ENCODE measurements around the gene ZCWPW2.

ZCWPW2 gene

GRCh38 chr3:28575100-28575745 is 226.7 kb downstream of the ZCWPW2 start:
- no peak for DNase-seq (ENCODE audit: low spot score)

Data from hematopoietic multipotent progenitor cell treated with erythropoietin and hydrocortisone succinate and interleukin-3 and kit ligand, for 17 days (in vitro differentiated cells).